HS-5 (cell line): ENCODE data around the gene STX1A.

ENCODE experiments used
- DNase-seq: peaks from one replicate; pipeline ENCODE4 v3.0.0-alpha.2; 2012; ENCODE audit warnings: low read depth

The STX1A gene

DNA sequence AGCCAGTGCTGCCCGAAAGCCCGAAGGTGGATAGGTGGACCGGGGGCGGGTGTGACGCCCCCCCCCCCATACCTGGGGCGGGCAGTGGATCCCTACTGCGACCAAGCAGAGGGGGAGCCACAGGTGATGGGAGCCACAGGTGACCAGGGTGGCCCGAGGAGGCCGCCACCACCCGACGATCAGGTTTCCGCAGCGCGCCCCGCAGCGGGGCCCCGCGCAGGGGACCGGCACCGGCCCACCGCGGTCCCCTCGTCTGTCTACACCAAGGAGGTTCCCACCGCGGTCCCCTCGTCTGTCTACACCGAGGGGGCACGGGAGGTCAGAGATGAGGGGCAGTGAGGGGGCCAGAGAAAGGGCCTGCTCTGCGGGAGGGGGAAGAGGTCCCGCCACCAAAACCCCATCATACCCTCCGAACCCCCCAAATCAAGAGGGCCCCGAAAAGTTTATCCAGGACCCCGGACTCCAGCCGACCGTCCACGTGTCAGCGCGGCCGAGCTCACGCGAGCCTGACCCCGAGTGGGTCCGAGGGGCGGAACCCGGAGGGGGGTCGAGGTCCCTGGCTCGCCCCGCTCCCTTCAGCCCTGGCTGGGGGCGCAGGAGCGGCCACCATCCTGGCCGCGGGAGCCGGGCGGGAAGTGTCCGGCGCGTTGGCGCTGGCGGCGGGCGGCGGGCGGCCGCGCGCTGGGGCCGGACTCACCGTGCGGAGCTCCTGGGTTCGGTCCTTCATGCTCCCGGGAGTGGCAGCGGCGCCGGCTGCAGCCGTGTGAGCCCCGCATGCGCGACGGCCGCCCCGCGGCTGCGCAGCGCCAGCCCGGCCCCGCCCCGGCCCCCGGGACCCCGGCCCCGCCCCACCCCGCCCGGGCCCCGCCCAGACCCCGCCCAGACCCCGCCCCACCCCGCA lies at the start of gene STX1A:
TSS of gene STX1A (minus strand) at position 765 of the 901 bp plus-strand sequence. CDS start at position 727, 38 bp downstream.
- no peak for DNase-seq

DNA sequence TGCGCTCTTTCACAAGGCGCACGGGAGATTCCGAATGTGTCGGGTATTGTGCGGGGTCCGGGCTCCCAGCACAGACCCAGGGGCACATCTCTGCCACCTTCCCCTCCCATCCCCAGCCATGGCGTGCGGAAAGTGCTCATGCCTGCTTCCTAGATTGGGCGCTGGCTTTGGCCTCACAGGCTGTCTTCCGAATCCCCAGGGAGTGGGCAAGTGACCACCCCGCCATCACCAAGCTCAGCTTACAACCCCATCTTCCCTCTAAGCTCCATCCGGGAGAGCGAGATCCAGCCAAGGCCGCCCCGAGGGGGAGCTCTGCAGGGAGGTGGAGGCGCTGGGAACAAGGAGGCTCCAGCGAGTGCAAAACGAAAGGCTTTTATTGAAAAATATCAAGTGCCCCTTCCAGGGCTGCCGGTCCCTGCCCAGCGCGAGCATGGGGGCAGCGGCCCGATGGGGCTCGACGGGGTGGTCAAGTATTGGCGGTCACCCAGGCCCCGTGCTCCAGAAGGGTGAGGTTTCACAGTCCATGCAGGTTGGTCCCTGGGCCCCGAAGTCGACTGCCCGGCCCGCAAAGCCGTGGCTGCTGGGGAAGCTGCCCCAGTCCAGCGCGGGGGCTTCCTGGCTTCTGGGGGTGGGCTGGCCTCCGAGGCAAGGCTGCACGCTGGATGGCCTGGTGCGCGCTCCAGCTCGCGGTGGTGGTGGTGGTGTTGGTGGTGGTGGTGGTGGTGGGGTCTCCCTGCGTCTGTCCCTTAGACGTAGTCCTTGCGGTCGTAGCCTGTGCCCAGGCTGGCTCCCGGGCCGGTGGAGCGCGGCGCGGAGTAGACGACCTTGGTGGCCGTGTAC lies 49.4 kb upstream of the STX1A start:
- no peak for DNase-seq

DNA sequence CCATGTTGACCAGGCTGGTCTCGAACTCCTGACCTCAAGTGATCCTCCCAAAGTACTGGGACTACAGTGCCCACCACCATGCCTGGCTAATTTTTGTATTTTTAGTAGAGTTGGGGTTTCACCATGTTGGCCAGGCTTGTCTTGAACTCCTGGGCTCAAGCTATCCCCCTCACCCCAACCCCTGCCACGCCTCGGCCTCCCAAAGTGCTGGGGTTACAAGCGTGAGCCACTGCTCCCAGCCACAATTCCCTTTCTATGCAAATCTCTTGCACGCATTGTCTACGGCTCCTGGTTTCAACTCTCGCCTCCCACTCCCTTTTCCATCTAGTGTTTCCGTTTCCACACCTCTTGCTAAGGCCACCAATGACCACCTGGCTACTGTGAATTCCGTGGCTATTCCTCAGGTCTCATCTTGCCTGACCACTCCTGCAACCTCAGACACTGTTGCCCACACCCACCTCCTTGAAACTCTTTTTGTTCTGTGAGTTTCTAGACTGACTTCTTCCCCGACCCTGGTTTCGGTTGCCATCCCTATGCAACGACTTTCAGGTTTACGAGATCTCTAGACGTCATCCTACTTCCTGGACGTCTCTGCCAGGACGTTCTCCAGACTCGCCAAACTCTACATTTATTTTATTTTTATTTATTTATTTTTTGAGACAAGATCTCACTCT lies 47.2 kb upstream of the STX1A start:
- DNase-seq: no peak

DNA sequence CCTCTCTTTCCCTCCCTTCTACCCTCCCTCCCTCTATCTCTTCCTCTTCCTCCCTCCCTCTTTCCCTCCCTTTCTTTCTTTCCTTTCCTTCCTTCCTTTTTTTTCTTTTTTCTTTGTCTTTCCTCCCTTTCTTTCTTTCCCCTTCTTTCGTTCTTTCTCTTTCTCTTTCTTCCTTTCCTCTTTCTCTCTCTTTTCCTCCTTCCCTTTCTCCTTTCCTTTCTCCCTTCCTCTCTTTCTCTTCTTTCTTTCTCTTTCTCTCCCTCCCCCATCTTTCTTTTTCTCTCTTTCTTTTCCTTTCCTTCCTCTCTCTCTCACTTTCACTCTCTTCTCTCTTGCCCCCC lies 43.2 kb upstream of the STX1A start:
- DNase-seq: no peak

DNA sequence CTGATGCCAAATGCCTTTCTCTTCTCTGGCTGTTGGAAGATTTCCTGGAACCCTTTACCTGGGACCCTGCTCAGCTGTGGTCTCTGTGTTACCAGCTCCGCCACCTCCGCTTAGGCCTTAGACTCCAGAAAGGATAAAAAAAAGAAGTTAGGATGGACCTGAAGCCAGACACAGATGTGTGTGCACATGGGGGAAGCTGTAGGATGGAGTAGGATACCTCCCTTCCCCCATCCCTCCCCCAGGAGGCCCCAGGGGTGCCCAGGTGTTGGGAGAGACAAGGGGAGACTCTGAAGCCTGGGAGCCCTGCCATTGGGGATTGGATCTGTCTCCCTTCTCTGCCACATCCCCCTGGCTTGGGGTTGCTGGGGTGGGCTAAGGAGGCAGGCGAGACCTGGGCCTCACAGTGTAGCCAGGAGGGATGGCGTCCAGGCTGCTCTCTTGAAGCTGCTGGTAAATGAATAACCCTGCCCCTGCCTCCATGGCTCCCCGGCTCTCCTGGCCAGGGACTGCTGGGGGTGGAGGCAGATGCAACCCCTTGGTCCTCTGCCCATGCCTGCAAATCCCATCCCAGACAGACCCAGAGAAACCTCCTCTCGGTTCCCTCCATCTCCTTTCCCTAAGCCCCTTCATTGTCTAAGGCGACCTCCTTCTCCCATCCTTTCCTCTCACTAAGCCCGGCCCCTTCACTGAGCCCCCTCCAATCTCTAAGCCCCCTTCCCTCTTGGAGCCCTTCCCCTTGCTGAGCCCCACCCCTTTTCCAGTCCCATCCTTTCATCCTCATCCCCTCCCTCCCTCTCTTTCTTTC lies 42.6 kb upstream of the STX1A start:
- DNase-seq: no peak

DNA sequence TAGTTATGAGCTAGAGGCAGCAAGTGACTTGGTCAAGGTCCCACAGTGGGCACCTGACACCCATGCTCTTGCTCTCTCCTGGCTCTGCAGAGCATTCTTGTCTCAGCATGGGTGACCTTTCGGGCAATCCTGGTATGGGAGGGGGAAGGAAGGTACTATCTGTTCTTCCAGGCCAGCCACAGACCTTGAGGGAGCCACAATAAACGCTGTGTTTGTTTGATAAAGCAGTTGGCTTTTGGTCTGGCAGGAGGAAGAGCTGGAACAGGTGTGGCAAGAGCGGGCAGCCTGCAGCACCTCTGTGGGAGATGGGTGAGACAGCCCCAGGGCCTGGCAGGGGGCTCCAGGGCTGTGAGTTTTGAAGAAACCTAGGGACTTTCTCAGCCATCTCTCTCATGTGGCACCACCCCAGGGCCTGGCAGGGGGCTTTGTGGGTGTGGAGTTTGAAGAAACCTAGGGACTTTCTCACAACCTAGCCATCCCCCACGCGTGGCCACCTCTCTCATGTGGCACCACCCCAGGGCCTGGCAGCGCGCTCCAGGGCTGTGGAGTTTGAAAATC lies 39.2 kb upstream of the STX1A start:
- DNase-seq: no peak

DNA sequence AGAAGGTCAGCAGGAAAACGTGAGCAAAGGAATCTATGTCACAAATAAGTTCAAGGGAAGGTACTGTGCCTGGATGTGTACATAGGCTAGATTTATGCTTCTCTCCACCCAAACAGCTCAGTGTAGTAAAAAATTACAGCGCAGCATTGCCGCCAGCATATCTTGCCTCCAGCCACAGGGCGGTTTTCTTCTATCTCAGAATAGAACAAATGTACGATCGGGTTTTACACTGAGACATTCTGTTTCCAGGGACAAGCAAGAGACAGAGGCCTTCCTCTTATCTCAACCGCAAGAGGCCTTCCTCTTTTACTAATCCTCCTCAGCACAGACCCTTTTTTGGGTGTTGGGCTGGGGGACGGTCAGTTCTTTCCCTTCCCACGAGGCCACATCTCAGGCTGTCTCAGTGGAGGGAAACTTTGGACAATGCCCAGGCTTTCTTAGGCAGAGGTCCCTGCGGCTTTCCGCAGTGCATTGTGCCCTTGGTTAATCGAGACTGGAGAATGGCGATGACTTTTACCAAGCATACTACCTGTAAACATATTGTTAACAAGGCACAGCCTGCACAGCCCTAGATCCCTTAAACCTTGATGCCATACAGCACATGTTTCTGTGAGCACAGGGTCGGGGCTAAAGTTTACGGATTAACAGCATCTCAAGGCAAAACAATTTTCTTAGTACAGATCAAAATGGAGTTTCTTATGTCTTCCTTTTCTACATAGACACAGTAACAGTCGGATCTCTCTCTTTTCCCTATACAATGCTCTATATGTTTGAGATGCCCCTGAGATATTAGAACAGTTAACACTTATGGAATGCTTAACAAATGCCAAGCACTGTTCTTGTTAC lies 30.7 kb upstream of the STX1A start:
- no peak for DNase-seq

DNA sequence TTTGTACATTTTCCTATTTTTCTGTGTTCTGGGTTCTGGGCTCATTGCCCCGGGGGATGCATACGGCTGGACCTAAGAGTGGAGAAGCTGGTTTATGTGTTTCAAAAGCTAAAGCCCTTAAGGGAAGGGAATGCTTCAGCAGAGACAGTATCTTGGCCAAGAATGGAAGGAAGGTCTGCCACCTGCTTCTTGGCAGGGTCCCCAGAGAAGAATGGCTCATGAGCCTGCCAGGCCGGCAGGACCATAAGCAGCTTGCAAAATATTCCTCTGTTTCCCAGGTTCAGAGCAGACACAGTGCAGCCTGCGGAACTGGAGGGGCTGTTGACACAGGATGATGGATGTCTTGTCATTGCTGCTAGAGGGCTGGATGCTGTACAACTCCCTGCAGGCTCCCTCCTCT lies 26.9 kb upstream of the STX1A start:
- no peak for DNase-seq

DNA sequence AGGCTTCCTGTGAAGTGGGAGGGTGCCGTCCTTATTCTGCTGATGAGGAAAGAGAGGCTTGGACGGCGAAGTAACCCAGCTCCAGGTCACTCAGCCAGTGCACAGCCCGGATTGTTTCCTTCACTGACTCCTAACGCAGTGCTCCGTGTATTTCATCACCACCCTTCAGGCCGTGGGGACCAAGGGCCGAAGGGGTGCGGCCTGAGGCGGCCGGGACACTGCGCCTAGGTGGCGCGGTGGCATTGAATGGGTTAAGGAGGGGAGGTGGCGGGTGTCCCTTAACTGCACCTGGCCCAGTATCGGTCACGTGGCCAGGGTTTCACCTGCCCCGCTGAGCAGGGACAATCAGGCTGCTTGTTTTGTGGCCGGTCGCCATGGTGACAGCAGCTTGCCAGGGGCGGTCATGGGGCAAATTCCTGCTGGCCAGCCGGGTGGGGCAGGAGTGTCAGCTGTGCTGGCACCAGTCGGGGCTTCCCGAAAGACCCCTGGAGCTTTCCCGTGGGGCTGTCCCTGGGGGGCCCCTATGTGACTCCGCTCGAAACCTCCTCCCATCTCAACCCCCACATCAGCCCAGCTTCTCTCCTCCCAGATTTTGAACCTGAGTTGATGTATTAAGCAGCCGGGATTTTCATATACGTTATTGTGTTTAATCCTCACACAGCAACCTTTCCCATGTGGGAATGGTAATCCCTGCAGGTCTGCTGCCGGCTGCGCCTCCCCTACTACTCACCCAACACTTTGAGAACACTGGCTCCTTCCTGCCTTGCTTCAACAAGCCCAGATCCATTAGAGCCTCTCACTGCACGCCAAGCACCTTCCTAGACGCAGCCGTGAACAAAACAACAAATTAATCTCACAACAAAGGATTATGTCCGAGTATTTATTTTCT lies 23.5 kb upstream of the STX1A start:
- DNase-seq: no peak

DNA sequence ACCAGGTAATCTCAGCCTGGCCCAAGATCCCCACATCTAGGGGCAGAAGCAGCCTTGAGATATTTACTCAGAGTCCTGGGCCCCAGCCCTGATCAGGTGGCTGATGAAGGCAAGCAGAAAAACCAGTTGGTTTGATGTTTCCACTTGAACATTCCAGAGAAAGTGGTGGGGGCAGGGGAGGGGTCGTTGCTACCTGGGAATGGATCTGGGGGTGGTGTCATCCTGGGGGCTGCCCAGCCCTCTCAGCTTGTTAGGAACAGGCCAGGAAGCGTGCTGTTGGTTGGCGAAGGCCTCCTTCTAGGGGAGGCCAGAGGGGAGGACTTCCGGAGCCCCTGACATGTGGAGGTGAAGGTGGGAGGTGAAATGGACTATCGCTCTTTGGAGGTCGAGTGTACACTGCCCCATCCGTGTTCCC lies 22.9 kb upstream of the STX1A start:
- no peak for DNase-seq

DNA sequence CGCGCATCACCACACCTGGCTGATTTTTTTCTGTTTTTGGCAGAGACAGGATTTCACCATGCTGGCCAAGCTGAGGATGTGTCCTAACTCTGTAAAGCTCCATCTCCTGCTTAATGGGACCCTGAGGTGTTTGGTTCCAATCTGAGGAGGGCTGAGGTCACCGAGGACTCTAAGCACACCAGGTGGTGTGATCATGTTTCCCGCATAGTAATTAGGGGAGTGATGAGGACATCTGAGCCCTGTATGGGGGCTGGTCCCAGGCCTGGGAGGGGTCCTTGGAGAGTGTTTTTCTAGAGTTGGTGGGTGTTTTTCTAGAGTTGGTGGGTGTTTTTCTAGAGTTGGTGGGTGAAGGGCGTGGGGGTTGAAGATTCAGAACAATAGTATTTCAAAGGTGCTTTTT lies 22.1 kb upstream of the STX1A start:
- no peak for DNase-seq

DNA sequence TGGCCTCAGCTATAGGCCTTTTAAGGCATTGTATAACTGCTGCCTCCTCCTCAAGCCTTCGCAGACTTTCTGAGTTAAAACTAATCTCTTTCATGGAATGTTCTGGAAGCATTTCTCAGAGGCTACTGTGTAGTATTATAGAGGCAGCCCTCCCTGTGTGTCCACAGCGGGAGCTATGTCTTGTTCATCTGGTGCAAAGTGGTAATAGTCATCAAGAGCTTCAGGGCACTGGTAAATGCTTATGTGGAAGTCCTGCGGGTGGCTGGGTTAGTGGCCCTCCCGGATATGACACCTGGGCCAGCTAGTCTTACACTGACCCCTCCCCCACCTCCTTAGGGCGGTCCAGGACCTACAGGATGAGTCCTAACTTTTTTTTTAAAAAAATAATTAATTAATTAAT lies 21.3 kb upstream of the STX1A start:
- DNase-seq: no peak

DNA sequence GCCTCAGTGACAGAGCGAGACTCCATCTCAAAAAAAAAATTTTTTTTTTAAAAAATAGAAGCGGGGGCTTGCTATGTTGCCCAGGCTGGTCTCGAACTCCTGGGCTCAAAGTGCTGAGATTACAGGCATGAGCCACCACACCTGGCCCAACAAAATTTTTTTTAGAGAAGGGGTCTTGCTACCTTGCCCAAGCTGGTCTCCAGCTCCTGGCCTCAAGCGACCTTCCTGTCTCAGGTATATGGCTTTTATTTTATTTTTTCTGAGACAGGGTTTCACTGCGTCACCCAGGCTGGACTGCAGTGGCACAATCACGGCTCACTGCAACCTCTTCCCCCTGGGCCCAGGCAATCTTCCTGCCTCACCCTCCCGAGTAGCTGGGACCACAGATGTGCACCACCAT lies 20.7 kb upstream of the STX1A start:
- no peak for DNase-seq

DNA sequence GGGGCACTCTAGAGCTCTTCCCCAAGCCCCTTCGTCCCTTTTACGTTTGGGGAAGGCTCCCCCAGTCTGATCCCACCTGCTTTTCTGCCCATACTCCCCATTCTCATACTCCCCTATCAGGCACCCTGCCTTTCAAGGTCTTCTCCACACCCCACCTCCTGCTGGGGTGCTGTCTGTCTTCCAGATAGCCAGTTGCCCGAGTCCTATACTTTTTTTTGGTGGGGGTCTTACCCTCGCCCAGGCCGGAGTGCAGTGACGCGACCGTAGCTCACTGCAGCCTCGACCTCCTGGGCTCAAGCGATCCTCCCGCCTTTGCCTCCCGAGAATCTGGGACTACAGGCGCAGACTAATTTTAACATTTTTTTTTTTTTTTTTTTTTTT lies 19.9 kb upstream of the STX1A start:
- DNase-seq: no peak

DNA sequence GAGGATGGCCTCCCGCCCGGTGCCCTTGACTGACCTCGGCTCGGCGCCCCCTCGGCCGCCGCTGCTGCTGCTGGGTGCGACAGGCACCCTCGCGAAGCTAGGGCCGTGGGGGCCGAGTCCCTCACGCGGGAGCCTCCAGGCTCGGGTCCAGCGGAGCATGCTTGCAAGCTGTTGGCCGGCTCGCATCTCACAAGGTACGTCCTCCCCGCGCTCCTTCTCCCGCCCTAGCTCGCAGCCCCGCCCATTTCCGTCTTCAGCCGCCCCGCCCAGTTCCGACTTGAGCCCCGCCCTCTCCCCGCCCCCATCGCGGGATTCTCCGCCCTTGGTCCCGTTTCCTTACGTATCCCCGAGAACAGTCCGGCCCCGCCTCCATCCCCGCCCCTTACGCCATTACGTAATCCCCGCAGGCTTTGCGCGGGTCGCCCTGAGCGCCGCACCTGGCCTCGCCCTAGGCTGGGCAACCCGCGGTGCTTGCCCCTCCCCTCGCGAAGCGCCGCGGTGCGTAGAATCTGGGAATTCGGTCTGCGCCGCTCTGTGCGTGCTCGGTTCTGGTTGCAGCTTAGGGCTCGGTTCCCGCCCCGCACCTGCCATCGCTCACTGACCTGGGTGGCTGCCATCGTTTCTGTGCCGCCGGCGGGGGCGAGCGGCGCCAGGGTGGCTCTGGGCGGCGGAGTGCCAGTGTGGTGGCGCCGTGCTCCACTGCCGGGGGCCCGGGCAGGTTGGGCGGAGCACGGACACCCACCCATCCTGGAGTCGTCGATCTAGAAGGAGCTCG lies 19.3 kb upstream of the STX1A start, which contains the start of gene ABHD11:
TSS of gene ABHD11 (minus strand) at position 191 of the 775 bp plus-strand sequence. CDS start at position 159, 32 bp downstream.
- peak; percentile 91 for DNase-seq

DNA sequence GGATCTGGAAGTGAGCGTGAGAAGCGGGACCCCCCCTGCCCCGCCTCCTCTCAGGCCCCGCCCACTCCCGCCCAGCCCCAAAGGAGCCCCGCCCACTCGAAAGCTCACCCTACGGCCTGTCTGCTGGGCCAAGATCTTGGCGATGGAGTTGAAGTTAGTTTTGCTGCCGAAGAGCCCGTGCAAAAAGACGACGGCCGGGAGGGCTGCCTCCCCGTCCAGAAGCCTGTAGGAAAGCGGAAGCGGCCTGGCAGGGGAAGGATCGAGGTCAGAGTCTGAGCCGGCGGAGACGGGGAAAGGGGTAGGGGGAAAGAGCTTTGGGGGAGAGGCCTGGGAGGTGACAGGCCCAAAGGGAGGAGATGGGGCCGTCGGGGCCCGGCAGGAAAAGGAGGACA lies 18.7 kb upstream of the STX1A start:
- no peak for DNase-seq

DNA sequence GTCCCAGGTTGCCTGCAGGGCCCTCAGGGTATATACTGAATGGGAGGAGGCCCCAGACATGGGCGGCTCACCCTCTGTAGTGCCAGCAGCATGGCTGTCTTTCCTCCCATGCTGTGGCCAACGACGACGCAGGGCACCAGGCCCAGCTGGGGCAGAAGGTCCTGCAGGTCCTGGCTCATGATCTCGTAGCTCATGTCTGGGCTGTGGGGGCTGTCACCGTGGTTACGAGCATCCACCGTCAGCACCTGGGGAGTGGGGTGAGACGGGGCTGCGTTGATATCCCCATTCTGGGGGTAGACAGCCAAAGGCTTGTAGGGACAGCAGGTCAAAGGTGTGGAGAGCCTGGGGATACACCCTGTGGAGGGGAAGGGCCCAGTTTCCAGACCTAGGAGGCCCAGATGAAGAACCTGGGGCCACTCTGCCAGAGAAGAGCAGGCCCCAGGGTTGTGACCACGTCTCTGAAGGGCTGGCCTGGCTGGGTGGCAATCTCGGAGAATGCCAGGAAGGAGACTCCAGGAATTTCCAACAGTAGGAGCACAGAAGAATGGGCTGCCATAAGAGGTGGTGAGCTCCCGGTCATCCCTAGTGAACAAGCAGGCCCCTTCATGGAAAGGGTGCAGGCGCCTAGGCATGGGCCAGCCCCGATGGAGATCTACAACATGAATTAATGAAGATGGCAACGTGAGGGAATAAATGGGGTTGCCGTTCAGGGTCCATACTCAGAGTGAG lies 18.2 kb upstream of the STX1A start:
- no peak for DNase-seq

DNA sequence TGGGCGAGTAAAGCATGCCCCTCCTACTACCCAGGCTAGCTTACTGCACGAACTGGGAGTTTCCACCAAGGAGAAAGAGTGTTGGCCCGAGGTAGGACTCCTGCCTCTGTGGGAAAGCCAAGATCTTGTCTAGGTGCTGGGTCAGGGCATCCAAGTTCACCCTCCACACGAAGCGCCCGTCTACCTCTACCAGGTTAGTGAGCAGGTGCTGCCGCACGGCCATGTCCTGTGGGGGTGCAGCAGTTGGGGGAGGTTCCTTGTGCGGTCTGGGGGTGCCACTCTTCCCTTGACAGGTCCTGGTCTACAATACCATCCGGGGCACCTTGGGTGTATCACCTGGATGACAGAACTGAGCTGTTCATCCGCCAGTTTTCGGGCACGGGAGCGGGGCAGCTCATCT lies 17.4 kb upstream of the STX1A start:
- DNase-seq: no peak
